Measurements from ENCODE around the gene C3orf18.

C3orf18 gene

DNA sequence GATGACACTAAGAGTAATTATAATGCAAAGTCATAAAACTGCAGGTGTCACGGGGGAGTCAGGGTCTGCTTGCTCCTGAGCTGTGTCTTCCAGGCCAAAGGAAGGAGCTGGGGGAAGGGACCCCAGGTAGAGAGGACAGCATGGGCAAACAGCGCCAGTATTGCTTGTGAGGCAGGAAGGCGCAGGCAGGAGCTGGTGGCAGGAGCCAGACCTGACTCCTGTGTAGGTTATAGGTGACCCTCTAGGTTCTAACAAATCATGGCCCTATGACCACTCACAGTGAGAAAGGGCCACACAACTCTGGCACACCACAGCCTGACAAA is 42.2 kb upstream of the C3orf18 start:
- no peaks in the 10 kb centered on the region for H3K9me3 ChIP-seq (ENCODE audit: control insufficient read depth, low read length)
- H3K36me3 ChIP-seq (ENCODE audit: control insufficient read depth, insufficient read depth, low read length): peaks cover 3% of the 10 kb centered on the region
- WGBS, 2 experiments (ENCODE audit: insufficient coverage in 2 of 2): 94 to 97% methylated on average over 2 to 3 of the region's 3 CpGs
- H3K4me1 ChIP-seq (ENCODE audit: control insufficient read depth, insufficient read depth, low read length, poor library complexity, severe bottlenecking): peaks cover 16% of the 10 kb centered on the region
- H3K27ac ChIP-seq (ENCODE audit: low read depth, low read length, severe bottlenecking): no peak overlapping the region
- H3K4me3 ChIP-seq (ENCODE audit: extremely low read depth, insufficient read depth, low read length, poor library complexity, severe bottlenecking): no peak overlapping the region

DNA sequence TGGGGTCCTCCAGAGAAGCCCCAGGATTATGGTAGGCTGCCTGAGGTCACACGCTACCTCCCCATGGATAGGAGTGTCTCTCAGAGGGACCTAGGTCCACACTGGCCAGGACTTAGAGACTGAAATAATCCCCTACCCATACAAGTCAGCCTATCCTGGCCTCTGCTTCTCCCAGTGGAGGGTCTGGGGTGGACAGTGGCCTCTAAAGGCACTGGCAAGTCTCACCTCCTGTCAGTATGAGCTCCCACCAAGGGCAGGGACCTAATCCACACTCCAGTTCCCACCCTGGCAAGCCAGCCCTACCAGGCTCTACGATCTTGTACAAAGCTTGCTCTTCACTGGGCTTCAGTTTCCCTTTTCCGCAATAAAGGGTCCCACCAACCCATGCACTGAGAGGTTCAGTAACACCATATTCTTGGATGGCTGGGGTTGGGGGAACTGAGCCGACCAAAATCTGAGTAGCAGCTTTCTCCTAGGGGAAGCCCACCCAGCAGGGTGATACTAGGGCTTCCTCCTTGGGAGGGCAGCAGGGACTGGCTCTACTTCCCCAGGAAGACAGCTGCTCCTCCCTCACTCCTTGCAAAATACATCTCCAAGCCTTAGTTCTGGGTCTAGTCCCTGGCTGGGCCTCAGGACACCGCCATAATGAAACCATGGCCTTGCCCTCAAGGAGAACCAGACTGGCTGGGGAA is 41.7 kb upstream of the C3orf18 start:
- H3K36me3 ChIP-seq (ENCODE audit: control insufficient read depth, insufficient read depth, low read length): peaks cover 3% of the 10 kb centered on the region
- H3K27ac ChIP-seq (ENCODE audit: low read depth, low read length, severe bottlenecking): no peak overlapping the region
- WGBS, 2 experiments (ENCODE audit: insufficient coverage in 2 of 2): 98 to 100% methylated on average over 2 to 5 of the region's 5 CpGs
- no peak overlapping the region for H3K4me3 ChIP-seq (ENCODE audit: extremely low read depth, insufficient read depth, low read length, poor library complexity, severe bottlenecking)
- no peaks in the 10 kb centered on the region for H3K9me3 ChIP-seq (ENCODE audit: control insufficient read depth, low read length)
- H3K4me1 ChIP-seq (ENCODE audit: control insufficient read depth, insufficient read depth, low read length, poor library complexity, severe bottlenecking): peaks cover 16% of the 10 kb centered on the region

DNA sequence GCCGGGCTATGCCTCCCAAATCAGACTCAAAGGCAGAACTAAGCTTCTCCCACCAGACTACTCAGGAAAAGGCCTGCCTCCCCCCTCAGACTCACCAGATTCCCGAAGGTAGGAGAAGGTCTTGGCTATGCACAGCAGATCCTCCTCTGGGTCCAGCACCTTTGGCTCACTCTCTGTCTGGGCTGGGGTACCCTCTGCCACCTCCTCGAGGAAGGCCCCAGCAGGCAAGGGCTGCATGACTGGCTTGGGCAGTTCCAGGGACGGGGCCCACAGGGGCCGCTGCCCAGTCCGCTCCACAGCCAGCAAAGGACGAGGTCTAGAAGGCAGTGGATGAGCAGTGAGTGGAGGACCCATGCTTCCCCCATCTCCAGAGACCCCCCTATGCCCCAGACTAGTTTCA is 40.7 kb upstream of the C3orf18 start:
- Histone ChIP-seq H3K27ac (ENCODE audit: low read depth, low read length, severe bottlenecking) (no peak overlapping the region), H3K36me3 (ENCODE audit: control insufficient read depth, insufficient read depth, low read length) (peaks cover 3% of the 10 kb centered on the region), H3K4me3 (ENCODE audit: extremely low read depth, insufficient read depth, low read length, poor library complexity, severe bottlenecking) (no peak overlapping the region), H3K4me1 (ENCODE audit: control insufficient read depth, insufficient read depth, low read length, poor library complexity, severe bottlenecking) (peaks cover 16% of the 10 kb centered on the region), H3K9me3 (ENCODE audit: control insufficient read depth, low read length) (no peaks in the 10 kb centered on the region)
- 90 to 100% methylated on average over 3 to 7 of the region's 7 CpGs for WGBS, 2 experiments (ENCODE audit: insufficient coverage in 2 of 2)

DNA sequence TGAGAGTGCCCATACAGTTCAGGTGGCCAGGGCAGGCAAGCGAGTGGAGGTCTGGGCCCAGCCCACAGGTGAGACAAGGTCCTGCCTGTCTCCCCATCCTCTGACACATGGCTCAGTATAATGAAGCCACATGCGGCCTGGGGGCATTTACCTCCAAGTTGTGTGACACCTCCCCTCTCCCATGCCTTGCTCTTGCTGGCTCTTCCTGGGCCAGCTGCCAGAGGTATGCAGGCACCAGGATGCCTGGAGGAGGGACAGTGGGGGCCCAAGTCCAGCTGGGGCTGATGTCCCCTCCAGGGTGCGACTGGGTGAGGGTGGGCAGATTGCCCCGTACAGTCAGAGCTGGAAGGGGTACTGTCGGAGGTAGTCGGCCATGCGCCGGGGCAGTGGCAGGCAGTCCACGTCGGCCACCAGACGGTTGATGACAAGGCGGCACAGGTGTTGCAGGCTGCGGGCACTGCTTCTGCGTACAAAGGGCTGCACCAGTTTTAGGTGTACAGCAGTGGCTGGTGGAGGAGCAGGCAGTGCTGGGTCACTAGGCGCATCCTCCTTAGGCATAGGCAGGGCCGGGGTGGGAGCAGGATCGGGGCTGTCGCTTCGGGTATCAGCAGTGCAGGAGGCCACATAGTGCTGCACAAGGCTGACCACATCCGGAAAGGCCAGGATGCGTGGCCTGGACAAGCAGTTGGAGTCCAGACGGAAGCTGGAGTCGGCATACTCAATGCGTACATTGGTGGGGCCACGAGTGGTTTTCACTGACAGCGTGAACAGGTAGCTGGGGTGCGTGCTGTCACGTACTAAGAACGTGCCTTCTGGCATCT is 39.9 kb upstream of the C3orf18 start:
- 94 to 96% methylated on average over 28 of the region's 29 CpGs for WGBS, 2 experiments (ENCODE audit: insufficient coverage in 2 of 2)
- no peaks in the 10 kb centered on the region for H3K9me3 ChIP-seq (ENCODE audit: control insufficient read depth, low read length)

DNA sequence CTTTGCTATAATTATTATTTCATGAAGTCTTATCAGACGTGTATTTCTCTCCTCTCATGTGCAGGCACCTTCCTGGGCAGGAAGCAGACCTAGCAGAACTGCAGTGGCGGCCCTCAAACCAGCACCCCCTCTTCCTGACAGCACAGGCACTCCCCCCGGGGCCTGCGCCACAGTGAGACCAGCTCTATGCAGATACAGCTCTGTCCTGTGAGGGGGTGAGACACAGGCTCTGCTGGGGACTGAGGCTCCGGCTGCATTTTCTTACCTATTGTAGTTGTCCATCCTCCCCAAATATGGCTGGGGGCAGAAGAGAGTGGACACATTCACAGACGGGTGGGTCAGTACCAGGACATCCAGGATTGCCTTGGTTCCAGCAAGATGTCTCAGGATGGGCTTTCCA is 39.0 kb upstream of the C3orf18 start:
- Histone ChIP-seq H3K27ac (ENCODE audit: low read depth, low read length, severe bottlenecking) (no peak overlapping the region), H3K4me3 (ENCODE audit: extremely low read depth, insufficient read depth, low read length, poor library complexity, severe bottlenecking) (no peak overlapping the region), H3K9me3 (ENCODE audit: control insufficient read depth, low read length) (no peaks in the 10 kb centered on the region), H3K36me3 (ENCODE audit: control insufficient read depth, insufficient read depth, low read length) (peaks cover 3% of the 10 kb centered on the region), H3K4me1 (ENCODE audit: control insufficient read depth, insufficient read depth, low read length, poor library complexity, severe bottlenecking) (peaks cover 9% of the 10 kb centered on the region)
- 68 to 74% methylated on average over 3 to 4 of the region's 6 CpGs for WGBS, 2 experiments (ENCODE audit: insufficient coverage in 2 of 2)

More for the DNA sequence above, 39.9 kb upstream of the C3orf18 start:
- H3K4me1 ChIP-seq (ENCODE audit: control insufficient read depth, insufficient read depth, low read length, poor library complexity, severe bottlenecking): peaks cover 10% of the 10 kb centered on the region
- no peak overlapping the region for H3K4me3 ChIP-seq (ENCODE audit: extremely low read depth, insufficient read depth, low read length, poor library complexity, severe bottlenecking)
- peaks cover 3% of the 10 kb centered on the region for H3K36me3 ChIP-seq (ENCODE audit: control insufficient read depth, insufficient read depth, low read length)
- H3K27ac ChIP-seq (ENCODE audit: low read depth, low read length, severe bottlenecking): no peak overlapping the region

GRCh38 chr3:50605901-50606326 is 38.4 kb upstream of the C3orf18 start:
- Histone ChIP-seq H3K36me3 (ENCODE audit: control insufficient read depth, insufficient read depth, low read length) (peaks cover 3% of the 10 kb centered on the region), H3K4me1 (ENCODE audit: control insufficient read depth, insufficient read depth, low read length, poor library complexity, severe bottlenecking) (peaks cover 9% of the 10 kb centered on the region), H3K4me3 (ENCODE audit: extremely low read depth, insufficient read depth, low read length, poor library complexity, severe bottlenecking) (no peak overlapping the region), H3K27ac (ENCODE audit: low read depth, low read length, severe bottlenecking) (no peak overlapping the region), H3K9me3 (ENCODE audit: control insufficient read depth, low read length) (no peaks in the 10 kb centered on the region)
- WGBS, 2 experiments (ENCODE audit: insufficient coverage in 2 of 2): 71 to 98% methylated on average over 1 to 5 of the region's 5 CpGs

DNA sequence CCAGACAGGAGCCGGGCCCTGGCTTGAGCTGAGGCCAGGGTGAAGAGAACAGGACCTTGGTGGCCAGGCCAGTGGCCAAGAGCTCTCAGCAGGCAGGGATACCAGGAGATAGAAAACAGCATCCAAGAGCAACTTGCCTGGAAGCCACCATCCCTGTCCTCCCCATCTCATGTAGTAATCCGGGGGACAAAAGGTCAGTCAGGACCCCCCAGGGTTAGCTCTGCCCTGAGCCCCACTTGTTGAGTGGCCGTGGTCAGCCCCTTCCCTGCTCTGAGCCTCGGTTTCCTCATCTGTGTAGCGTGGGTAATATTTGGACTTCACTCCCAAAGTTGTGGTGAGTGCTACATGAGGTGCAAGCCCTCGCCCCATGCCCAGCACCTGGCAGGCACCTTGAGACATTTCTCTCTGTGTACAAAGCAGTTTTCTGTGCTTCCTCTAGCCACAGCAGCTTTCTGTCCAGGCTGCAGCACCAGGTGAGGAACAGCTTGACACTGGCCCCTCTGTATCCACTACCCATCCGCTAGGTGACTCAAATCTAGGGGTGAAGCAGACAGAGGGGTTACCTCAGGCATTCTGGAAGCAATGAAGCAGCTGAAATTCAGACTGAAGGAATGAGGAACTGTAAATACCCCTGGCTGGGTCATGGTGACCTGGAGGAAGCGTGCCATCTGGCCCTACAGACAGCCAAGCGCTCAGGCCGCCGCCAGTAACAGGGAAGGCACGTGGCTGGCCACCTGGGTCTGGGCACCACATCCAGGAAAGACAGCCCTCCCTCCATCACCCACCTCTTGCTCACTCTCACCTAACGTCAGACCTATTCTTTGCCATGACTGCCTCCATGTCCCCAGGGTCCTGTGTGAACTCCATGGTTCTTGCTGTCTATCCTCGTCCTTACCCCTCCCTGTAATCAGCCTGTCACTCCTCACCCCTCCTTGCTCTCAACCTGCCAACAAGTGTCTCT is 37.4 kb upstream of the C3orf18 start:
- WGBS, 2 experiments (ENCODE audit: insufficient coverage in 2 of 2): 86 to 92% methylated on average over 13 to 14 of the region's 14 CpGs

DNA sequence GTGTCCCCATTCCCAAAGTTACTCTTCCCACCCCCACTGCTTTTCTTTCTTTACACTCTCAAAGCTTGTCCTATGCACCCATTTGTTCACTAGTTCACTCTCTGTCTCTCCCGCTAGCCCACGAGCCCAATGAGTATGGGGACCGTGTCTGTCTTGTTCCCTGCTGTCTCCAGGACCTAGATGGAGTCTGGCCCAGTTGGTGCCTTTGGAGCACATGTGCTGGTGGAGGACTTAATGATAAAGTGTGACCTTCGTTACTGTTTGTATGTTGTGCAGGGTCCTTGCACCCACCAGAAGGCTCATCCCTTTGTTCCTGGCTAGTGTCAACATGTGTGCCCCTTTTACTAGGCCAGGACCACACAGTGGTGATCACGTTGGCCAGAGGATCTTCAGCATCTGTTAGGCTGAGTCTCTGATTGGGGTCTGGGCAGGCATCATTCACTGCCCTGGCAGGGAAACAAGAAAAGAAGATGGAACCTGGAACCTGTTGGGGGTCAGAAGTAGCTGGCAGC is 36.6 kb upstream of the C3orf18 start:
- Histone ChIP-seq H3K36me3 (ENCODE audit: control insufficient read depth, insufficient read depth, low read length) (peaks cover 3% of the 10 kb centered on the region), H3K9me3 (ENCODE audit: control insufficient read depth, low read length) (no peaks in the 10 kb centered on the region), H3K4me3 (ENCODE audit: extremely low read depth, insufficient read depth, low read length, poor library complexity, severe bottlenecking) (no peak overlapping the region), H3K4me1 (ENCODE audit: control insufficient read depth, insufficient read depth, low read length, poor library complexity, severe bottlenecking) (peaks cover 8% of the 10 kb centered on the region), H3K27ac (ENCODE audit: low read depth, low read length, severe bottlenecking) (no peak overlapping the region)
- WGBS, 2 experiments (ENCODE audit: insufficient coverage in 2 of 2): 91 to 92% methylated on average over 5 of the region's 5 CpGs

More for the DNA sequence above, 37.4 kb upstream of the C3orf18 start:
- Histone ChIP-seq H3K4me1 (ENCODE audit: control insufficient read depth, insufficient read depth, low read length, poor library complexity, severe bottlenecking) (peaks cover 8% of the 10 kb centered on the region), H3K36me3 (ENCODE audit: control insufficient read depth, insufficient read depth, low read length) (peaks cover 3% of the 10 kb centered on the region), H3K4me3 (ENCODE audit: extremely low read depth, insufficient read depth, low read length, poor library complexity, severe bottlenecking) (no peak overlapping the region), H3K27ac (ENCODE audit: low read depth, low read length, severe bottlenecking) (no peak overlapping the region), H3K9me3 (ENCODE audit: control insufficient read depth, low read length) (no peaks in the 10 kb centered on the region)

DNA sequence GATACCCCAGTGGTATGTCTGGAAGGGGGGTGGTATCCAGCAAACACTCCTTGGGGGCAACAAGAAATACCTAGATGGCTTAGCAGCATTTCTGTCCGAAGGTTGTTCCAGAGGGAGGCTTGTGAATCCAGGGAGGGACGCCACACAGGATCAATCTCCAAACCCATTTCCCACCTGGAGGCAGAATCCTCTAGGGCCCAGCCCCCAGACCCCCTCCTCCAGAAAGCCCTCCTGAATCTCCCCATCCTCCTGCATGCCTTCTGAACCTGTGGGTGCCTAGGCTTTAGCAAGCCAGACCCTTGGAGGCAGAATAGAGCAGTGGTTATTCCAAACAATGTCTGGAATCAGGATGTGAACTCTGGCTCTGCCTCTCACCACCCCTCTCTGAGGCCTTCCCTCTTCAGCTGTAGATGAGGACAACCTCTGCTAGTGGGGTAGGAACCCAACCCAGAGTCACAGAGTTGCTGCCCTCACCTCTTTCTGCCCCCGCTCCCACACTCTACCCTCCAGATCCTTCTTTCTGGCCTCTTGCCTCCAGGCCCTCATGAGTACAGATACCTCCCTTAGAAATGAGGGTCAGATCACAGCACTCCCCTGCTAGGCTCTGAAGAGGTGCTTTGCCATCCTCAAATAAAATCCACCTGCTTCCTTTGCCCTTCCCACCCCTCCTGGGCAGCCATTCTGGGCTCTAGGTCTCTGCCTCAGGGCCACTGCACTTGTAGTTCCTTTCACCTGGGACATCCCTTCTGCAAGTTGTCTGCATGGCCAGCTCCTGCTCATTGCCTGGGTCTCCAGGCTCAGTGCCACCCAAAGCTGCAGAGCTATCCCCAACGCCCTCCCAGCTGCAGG is 35.9 kb upstream of the C3orf18 start:
- Histone ChIP-seq H3K36me3 (ENCODE audit: control insufficient read depth, insufficient read depth, low read length) (peaks cover 3% of the 10 kb centered on the region), H3K9me3 (ENCODE audit: control insufficient read depth, low read length) (no peaks in the 10 kb centered on the region), H3K4me1 (ENCODE audit: control insufficient read depth, insufficient read depth, low read length, poor library complexity, severe bottlenecking) (peaks cover 8% of the 10 kb centered on the region), H3K27ac (ENCODE audit: low read depth, low read length, severe bottlenecking) (no peak overlapping the region), H3K4me3 (ENCODE audit: extremely low read depth, insufficient read depth, low read length, poor library complexity, severe bottlenecking) (no peak overlapping the region)
- WGBS, 2 experiments (ENCODE audit: insufficient coverage in 2 of 2): 69 to 80% methylated on average over 2 to 3 of the region's 4 CpGs
